ENCODE data around the gene TGFB3.
A peak's percentile ranks its signal among the peaks of the same experiment; 100 is the strongest.

The TGFB3 gene

GRCh38 chr14:75987201-75987970 is 5.6 kb upstream of the TGFB3 start:
- no peak for DNase-seq (ENCODE audit: low read depth in 2 of 2)

GRCh38 chr14:75986439-75986765 is 4.6 kb upstream of the TGFB3 start:
- no peak for DNase-seq (ENCODE audit: low read depth in 2 of 2)

- peak; percentile 82 to 84 for DNase-seq (ENCODE audit: low read depth in 2 of 2)
Observed at GRCh38 chr14:75985618-75986438, 4.0 kb upstream of the TGFB3 start, which contains the start of gene IFT43. TSS of gene IFT43 (plus strand) at chr14:75985763. CDS start at chr14:75985787, 24 bp downstream.

- DNase-seq (ENCODE audit: low read depth in 2 of 2): no peak
Observed at GRCh38 chr14:75984674-75985073, 2.9 kb upstream of the TGFB3 start.

GRCh38 chr14:75983019-75983358 is 1.2 kb upstream of the TGFB3 start:
- no peak for DNase-seq (ENCODE audit: low read depth in 2 of 2)

GRCh38 chr14:75982266-75983018 is 647 bp upstream of the TGFB3 start:
- DNase-seq (ENCODE audit: low read depth in 2 of 2): peak; percentile 45 to 49

GRCh38 chr14:75980856-75981255 is 939 bp downstream of the TGFB3 start:
- no peak for DNase-seq (ENCODE audit: low read depth in 2 of 2)

- no peak for DNase-seq (ENCODE audit: low read depth in 2 of 2)
Observed at GRCh38 chr14:75979648-75980565, 1.9 kb downstream of the TGFB3 start.

- DNase-seq (ENCODE audit: low read depth in 2 of 2): no peak
Observed at GRCh38 chr14:75979071-75979571, 2.7 kb downstream of the TGFB3 start.

GRCh38 chr14:75978249-75978731 is 3.5 kb downstream of the TGFB3 start:
- no peak for DNase-seq (ENCODE audit: low read depth in 2 of 2)

- DNase-seq (ENCODE audit: low read depth in 2 of 2): no peak
Observed at GRCh38 chr14:75977582-75977943, 4.2 kb downstream of the TGFB3 start.

GRCh38 chr14:75976826-75977581 is 4.8 kb downstream of the TGFB3 start:
- DNase-seq (ENCODE audit: low read depth in 2 of 2): no peak

- no peak for DNase-seq (ENCODE audit: low read depth in 2 of 2)
Observed at GRCh38 chr14:75972801-75973421, 8.9 kb downstream of the TGFB3 start.

GRCh38 chr14:75971509-75971908 is 10.3 kb downstream of the TGFB3 start:
- no peak for DNase-seq (ENCODE audit: low read depth in 2 of 2)

GRCh38 chr14:75970989-75971388 is 10.8 kb downstream of the TGFB3 start:
- DNase-seq (ENCODE audit: low read depth in 2 of 2): no peak

- DNase-seq (ENCODE audit: low read depth in 2 of 2): no peak
Observed at GRCh38 chr14:75969891-75970290, 11.9 kb downstream of the TGFB3 start.

GRCh38 chr14:75969126-75969525 is 12.7 kb downstream of the TGFB3 start:
- DNase-seq (ENCODE audit: low read depth in 2 of 2): no peak

GRCh38 chr14:75968456-75968855 is 13.3 kb downstream of the TGFB3 start:
- DNase-seq (ENCODE audit: low read depth in 2 of 2): no peak

- DNase-seq (ENCODE audit: low read depth in 2 of 2): no peak
Observed at GRCh38 chr14:75967866-75968265, 13.9 kb downstream of the TGFB3 start.

- DNase-seq (ENCODE audit: low read depth in 2 of 2): no peak
Observed at GRCh38 chr14:75961662-75962061, 20.1 kb downstream of the TGFB3 start.

All from activated CD8-positive, alpha-beta memory T cell treated with anti-CD3 and anti-CD28 coated beads for 4 hours (primary cell).